ENCODE data around the gene NCAPD3. TPM values are rescaled to one million over a fixed set of nuclear protein-coding genes. Genes with fewer than 3 reads are reported as not detected.

The NCAPD3 gene
- total and polyA plus RNA-seq, 2 of the 13 experiments (the other 11 are each of a cell fraction or from before 2014, with no cell fraction given) = 20.7 to 25.6 TPM

- TF ChIP-seq HNF1A (IDR thresholded peaks at IDR 0.05; ENCODE audit: low read depth) = no peak
- no peak for TF ChIP-seq HNF1A (CRISPR knock-in tag; IDR thresholded peaks at IDR 0.05; ENCODE audit: borderline replicate concordance)
- TF ChIP-seq RBFOX2 (IDR thresholded peaks at IDR 0.05; ENCODE audit: low read depth, low read length) = no peak
- TF ChIP-seq ZNF644 (CRISPR knock-in tag; IDR thresholded peaks at IDR 0.05; ENCODE audit: low read depth) = no peak
- TF ChIP-seq ZIK1 (CRISPR knock-in tag; IDR thresholded peaks at IDR 0.05; ENCODE audit: borderline replicate concordance, low read depth) = no peak
- TF ChIP-seq GTF3A (CRISPR knock-in tag; conservative IDR thresholded peaks at IDR 0.05) = no peak
Measured at GRCh38 chr11:134261626-134262488, 38.1 kb upstream of the NCAPD3 start (continued).

GRCh38 chr11:134260983-134261382, 37.2 kb upstream of the NCAPD3 start:
- Histone ChIP-seq H3K4me2 (ENCODE audit: low read depth, low read length) (no peak overlapping the region), H2AFZ (ENCODE audit: low read length) (no peak overlapping the region), H4K20me1 (ENCODE audit: insufficient read depth, low read length) (no peaks in the 10 kb centered on the region), H3K9ac (ENCODE audit: insufficient read depth, low read depth, low read length) (no peak overlapping the region), H3K4me1 (ENCODE audit: insufficient read depth, low read length) (no peaks in the 10 kb centered on the region), H3K9me3 (ENCODE audit: low read length) (no peaks in the 10 kb centered on the region), H3K79me2 (ENCODE audit: insufficient read depth, low read length) (no peaks in the 10 kb centered on the region), H3K27ac (ENCODE audit: extremely low read length, insufficient read depth, low read length) (no peak overlapping the region), H3K36me3 (replicated peaks in 1 of 2; ENCODE audit: control insufficient read depth in 1 of 2, insufficient read depth in 2 of 2, low read length in 2 of 2) (peaks cover 10 to 52% of the 10 kb centered on the region in 2 experiments; a peak in 4 of 5 replicates), H3K27me3 (ENCODE audit: control insufficient read depth in 1 of 2, insufficient read depth in 2 of 2, low read length in 2 of 2) (no peaks in the 10 kb centered on the region), H3K4me3 (replicated peaks in 1 of 3; ENCODE audit: insufficient read depth in 1 of 3, low read depth in 2 of 3, low read length in 3 of 3) (no peak overlapping the region)
- ChIA-PET POLR2A (no interaction called here), CTCF (ENCODE audit: low intra/inter-chr PET ratio, low total read pairs) (no interaction called here)
- 97% methylated on average over 16 of the region's 16 CpGs for WGBS (ENCODE audit: low lambda C conversion rate)
- in situ Hi-C loops (cut with HindIII; ENCODE audit: extremely low pct_ligation_motif_present, low pct_unique_long_range_greater_than_20kb) = no loop called here
- intact Hi-C loops (cut with micrococcal nuclease; ENCODE audit: unreplicated experiment) = no loop called here
- no peak for ATAC-seq
- BruUV-seq (replicated peaks) = no TSS peak
- no peak for FAIRE-seq
- DNase-seq (ENCODE audit: low spot score) = no peak
- TF ChIP-seq ZNF510 (CRISPR knock-in tag; IDR thresholded peaks at IDR 0.05; ENCODE audit: low read depth) (no peak), BCL6 (CRISPR knock-in tag; IDR thresholded peaks at IDR 0.05) (no peak), REXO4 (CRISPR knock-in tag; IDR thresholded peaks at IDR 0.05; ENCODE audit: borderline replicate concordance) (no peak), NKX3-1 (CRISPR knock-in tag; IDR thresholded peaks at IDR 0.05) (no peak), ZNF3 (CRISPR knock-in tag; IDR thresholded peaks at IDR 0.05) (no peak), ZNF670 (CRISPR knock-in tag; IDR thresholded peaks at IDR 0.05; ENCODE audit: borderline replicate concordance) (no peak), ZFP36L1 (CRISPR knock-in tag; IDR thresholded peaks at IDR 0.05) (no peak), IKZF5 (CRISPR knock-in tag; IDR thresholded peaks at IDR 0.05) (no peak), ZNF343 (CRISPR knock-in tag; IDR thresholded peaks at IDR 0.05) (no peak), GLI4 (CRISPR knock-in tag; IDR thresholded peaks at IDR 0.05; ENCODE audit: borderline replicate concordance) (no peak)
